HL-60 (cell line): ENCODE data around the gene ITPKC.

ENCODE experiments used
- DNase-seq, 2 experiments: peaks; one replicate each; pipeline ENCODE4 v3.0.0-alpha.2; 2010 to 2020; ENCODE audit warnings: low read depth in 1 of 2, low spot score in 1 of 2
- H3K27ac ChIP-seq: fragments of 250-450 bp; sonication (Bioruptor Pico); replicated peaks from 2 replicates; pipeline ENCODE4 v1.5.1; 2020; ENCODE audit warnings: mild to moderate bottlenecking, moderate library complexity
- H3K27me3 ChIP-seq: fragments of 250-450 bp; sonication (Bioruptor Pico); 2 replicates; pipeline ENCODE4 v1.5.1; 2021; ENCODE audit warnings: mild to moderate bottlenecking, moderate library complexity; ENCODE audit not compliant: insufficient read depth, poor library complexity, severe bottlenecking
- H3K4me3 ChIP-seq: replicated peaks from 2 replicates; pipeline ENCODE4 v1.5.1; 2011; ENCODE audit warnings: mild to moderate bottlenecking, control low read depth, low read length; ENCODE audit not compliant: insufficient read depth
- GABPA ChIP-seq: IDR thresholded peaks from 2 replicates; pipeline ENCODE4 v1.6.1; 2012; ENCODE audit warnings: low read depth
- POLR2AphosphoS5 ChIP-seq: IDR thresholded peaks from 2 replicates; pipeline ENCODE4 v1.6.1; 2012; ENCODE audit warnings: low read depth
- REST ChIP-seq: IDR thresholded peaks from 2 replicates; pipeline ENCODE4 v1.6.1; 2012; ENCODE audit warnings: low read depth; ENCODE audit not compliant: insufficient replicate concordance
- SPI1 ChIP-seq: IDR thresholded peaks from 2 replicates; pipeline ENCODE4 v1.6.1; 2012; ENCODE audit warnings: low read depth, mild to moderate bottlenecking, borderline replicate concordance
- TF ChIP-seq, protein P1 (sequence below): IDR thresholded peaks from one replicate; pipeline ENCODE4 v1.5.1; 2011; ENCODE audit warnings: low read length, control low read depth, inconsistent platforms; ENCODE audit not compliant: insufficient read depth

ITPKC gene

GRCh38 chr19:40744554-40745401 lies 27.9 kb downstream of the ITPKC start:
- H3K27me3 ChIP-seq: no peaks in the 10 kb centered on the region
- no peak overlapping the region for H3K4me3 ChIP-seq
- TF ChIP-seq, protein P1, sequence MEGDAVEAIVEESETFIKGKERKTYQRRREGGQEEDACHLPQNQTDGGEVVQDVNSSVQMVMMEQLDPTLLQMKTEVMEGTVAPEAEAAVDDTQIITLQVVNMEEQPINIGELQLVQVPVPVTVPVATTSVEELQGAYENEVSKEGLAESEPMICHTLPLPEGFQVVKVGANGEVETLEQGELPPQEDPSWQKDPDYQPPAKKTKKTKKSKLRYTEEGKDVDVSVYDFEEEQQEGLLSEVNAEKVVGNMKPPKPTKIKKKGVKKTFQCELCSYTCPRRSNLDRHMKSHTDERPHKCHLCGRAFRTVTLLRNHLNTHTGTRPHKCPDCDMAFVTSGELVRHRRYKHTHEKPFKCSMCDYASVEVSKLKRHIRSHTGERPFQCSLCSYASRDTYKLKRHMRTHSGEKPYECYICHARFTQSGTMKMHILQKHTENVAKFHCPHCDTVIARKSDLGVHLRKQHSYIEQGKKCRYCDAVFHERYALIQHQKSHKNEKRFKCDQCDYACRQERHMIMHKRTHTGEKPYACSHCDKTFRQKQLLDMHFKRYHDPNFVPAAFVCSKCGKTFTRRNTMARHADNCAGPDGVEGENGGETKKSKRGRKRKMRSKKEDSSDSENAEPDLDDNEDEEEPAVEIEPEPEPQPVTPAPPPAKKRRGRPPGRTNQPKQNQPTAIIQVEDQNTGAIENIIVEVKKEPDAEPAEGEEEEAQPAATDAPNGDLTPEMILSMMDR: no peak
- TF ChIP-seq SPI1 (no peak), REST (no peak), GABPA (no peak), POLR2AphosphoS5 (no peak)
- no peak overlapping the region for H3K27ac ChIP-seq
- DNase-seq: no peak

DNA sequence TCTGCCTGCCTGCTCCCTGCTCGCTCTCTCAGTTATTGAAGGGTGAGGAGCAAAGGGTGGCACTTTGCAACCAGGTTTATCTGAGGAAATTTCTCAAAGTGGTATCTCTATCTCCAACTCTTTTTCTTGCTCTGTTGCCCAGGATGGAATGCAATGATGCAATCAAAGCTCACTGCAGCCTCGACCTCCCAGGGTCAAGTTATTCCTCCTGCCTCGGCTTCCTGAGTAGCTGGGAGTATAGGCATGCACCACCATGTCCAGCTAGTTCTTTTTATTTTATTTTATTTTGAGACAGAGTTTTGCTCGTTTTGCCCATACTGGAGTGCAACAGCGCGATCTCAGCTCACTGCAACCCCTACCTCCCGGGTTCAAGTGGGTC lies 28.5 kb downstream of the ITPKC start:
- no peaks in the 10 kb centered on the region for H3K27me3 ChIP-seq
- no peak overlapping the region for H3K4me3 ChIP-seq
- no peak overlapping the region for H3K27ac ChIP-seq
- DNase-seq: no peak
- no peak for TF ChIP-seq REST
- TF ChIP-seq, protein P1: no peak
- TF ChIP-seq SPI1: no peak
- TF ChIP-seq POLR2AphosphoS5: no peak
- TF ChIP-seq GABPA: no peak

GRCh38 chr19:40747536-40747935 lies 30.6 kb downstream of the ITPKC start:
- DNase-seq: no peak
- Histone ChIP-seq H3K27me3 (no peaks in the 10 kb centered on the region), H3K27ac (peak overlapping the region; percentile 93), H3K4me3 (no peak overlapping the region)
- TF ChIP-seq POLR2AphosphoS5 (no peak), REST (no peak), GABPA (no peak), SPI1 (no peak; the same call in 1 of the 2 replicates)
- TF ChIP-seq, protein P1: no peak
